Measurements from ENCODE around the gene CDK5R1.

Gene CDK5R1

DNA sequence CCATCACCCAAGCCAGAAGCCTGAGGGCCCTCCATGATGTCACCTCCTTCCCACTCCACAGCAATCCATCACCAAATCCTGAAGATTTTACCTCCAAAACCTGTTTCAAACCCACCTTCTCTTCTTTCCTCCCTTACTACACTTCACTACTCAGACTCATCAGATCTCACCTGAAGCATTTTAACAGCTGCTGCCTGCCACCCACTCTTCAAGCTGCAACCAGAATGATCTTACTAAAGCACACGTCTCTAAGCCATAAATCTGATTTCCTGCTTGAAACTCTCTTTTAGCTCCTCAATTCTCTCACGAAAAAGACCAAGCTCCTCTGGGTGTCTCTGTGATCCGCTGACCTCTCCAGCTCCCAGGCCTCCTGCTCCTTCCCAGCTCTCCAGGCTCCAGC, 46.5 kb downstream of the CDK5R1 start:
- DNase-seq = no peak
- intact Hi-C loops (cut with DNase I) = no loop called here

DNA sequence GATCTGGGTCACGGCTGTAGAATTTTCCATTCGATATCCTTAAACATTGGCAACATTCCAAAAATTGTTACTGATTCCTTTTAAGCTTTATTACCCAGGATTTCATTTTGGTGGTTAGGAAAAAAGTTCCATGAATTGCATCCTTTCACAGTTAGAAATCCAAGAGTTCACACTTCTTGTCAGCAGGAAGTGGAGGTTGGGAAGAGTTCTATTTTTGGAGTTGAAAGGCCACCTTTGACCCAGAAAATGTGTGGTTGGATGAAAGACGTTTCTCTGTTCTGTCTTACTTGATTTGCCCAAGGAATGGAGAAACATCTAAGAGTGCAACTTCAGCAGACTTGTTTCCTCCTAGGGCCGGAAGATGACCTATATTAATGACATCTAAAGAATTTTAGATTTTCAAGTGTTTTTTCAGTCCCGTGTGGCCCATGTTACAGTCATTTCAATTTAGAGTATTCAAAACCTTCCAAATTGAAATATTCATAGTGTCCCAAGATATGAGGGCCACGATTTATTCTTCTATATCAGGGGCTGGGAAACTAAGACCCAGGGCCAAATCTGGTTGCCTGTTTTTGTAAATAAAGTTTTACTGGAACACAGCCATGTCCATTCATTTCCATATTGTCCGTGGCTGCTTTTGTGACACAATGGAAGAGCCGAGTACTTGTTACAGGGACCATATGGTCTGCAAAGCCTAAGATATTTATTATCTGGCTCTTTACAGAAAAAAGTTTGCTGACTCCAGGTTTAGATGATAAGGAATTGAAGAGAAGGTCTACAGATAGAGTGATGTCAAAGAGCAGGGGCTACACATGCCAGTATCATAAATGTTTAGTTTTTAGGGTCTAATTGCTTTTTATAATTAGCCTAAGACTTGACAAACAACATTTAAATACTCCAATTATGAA, 50.2 kb downstream of the CDK5R1 start:
- intact Hi-C loops (cut with DNase I) = no loop called here
- DNase-seq = no peak

Data from posterior cingulate gyrus (tissue), 11 donors.